Testis (tissue), 2 donors: ENCODE data around the gene PDGFD.

Experiments used
- CTCF ChIP-seq, 3 experiments: fragments of 450-650 bp in 2 of 3; fragments of 200-600 bp in 1 of 3; sonication (generic) in 1 of 3; IDR thresholded peaks; one replicate each; pipeline ENCODE4 v1.5.1; 2016 to 2019; ENCODE audit warnings: antibody characterized with exemption in 3 of 3, mild to moderate bottlenecking in 2 of 3, moderate library complexity in 1 of 3
- POLR2A ChIP-seq: fragments of 450-650 bp; IDR thresholded peaks from one replicate; pipeline ENCODE4 v1.6.1; 2017; ENCODE audit warnings: antibody characterized with exemption, mild to moderate bottlenecking, moderate library complexity

- TF ChIP-seq CTCF (IDR thresholded peaks at IDR 0.05), result no peak
- no peak for TF ChIP-seq POLR2A
Measured at GRCh38 chr11:104078995-104079394, 85.0 kb downstream of the PDGFD start.
